ENCODE data around the gene PRSS8.

DNA sequence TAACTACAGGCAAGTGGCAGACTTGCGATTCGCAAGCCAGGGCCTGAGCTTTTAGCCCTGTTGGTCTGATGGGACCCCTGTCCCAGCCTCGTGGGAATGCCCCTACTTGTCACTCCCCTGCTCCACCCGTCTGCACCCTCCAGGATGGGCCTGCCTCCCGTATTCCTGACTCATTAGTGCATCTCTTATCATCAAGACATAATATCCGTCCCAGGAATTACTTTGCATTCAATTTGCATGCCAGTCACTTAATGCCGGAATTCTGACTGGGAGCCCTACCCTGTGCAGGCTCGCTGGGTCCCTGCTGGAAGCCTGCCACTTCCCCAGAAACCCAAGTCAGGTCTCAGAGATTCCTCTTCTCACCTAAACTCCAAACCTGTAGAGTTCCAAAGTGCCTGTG, 50.1 kb downstream of the PRSS8 start:
- TF ChIP-seq, protein P1, sequence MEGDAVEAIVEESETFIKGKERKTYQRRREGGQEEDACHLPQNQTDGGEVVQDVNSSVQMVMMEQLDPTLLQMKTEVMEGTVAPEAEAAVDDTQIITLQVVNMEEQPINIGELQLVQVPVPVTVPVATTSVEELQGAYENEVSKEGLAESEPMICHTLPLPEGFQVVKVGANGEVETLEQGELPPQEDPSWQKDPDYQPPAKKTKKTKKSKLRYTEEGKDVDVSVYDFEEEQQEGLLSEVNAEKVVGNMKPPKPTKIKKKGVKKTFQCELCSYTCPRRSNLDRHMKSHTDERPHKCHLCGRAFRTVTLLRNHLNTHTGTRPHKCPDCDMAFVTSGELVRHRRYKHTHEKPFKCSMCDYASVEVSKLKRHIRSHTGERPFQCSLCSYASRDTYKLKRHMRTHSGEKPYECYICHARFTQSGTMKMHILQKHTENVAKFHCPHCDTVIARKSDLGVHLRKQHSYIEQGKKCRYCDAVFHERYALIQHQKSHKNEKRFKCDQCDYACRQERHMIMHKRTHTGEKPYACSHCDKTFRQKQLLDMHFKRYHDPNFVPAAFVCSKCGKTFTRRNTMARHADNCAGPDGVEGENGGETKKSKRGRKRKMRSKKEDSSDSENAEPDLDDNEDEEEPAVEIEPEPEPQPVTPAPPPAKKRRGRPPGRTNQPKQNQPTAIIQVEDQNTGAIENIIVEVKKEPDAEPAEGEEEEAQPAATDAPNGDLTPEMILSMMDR (IDR thresholded peaks at IDR 0.05), result no peak
- TF ChIP-seq SIN3A (IDR thresholded peaks at IDR 0.05; ENCODE audit: borderline replicate concordance, insufficient read depth, low read depth, low read length) (no peak), REST (IDR thresholded peaks at IDR 0.05; ENCODE audit: insufficient read depth in 1 of 2, low read depth in 2 of 2, low read length in 1 of 2) (no peak)

Data from Panc1 (cell line).